Neuronal stem cell (in vitro differentiated cells): ENCODE data around the gene SMPD1.
A peak's percentile ranks its signal among the peaks of the same experiment; 100 is the strongest.

Experiments used
- DNase-seq: peaks from one replicate; pipeline ENCODE4 v3.0.0-alpha.2; 2013; ENCODE audit warnings: low spot score
- H2AFZ ChIP-seq: one replicate; pipeline ENCODE4 v1.6.1; 2013; ENCODE audit warnings: mild to moderate bottlenecking, low read length, inconsistent platforms
- H2AK5ac ChIP-seq: 2 replicates; pipeline ENCODE4 v1.6.1; 2013; ENCODE audit warnings: low read depth, mild to moderate bottlenecking, inconsistent platforms, low read length, moderate library complexity, mixed read lengths
- H2BK120ac ChIP-seq: 2 replicates; pipeline ENCODE4 v1.6.1; 2013; ENCODE audit warnings: low read depth, mild to moderate bottlenecking, inconsistent platforms, low read length, moderate library complexity, mixed read lengths
- H2BK12ac ChIP-seq: one replicate; pipeline ENCODE4 v1.6.1; 2013; ENCODE audit warnings: low read length, inconsistent platforms
- H2BK15ac ChIP-seq: 2 replicates; pipeline ENCODE4 v1.6.1; 2013; ENCODE audit warnings: mild to moderate bottlenecking, low read length, inconsistent platforms, mixed read lengths
- H2BK5ac ChIP-seq: one replicate; pipeline ENCODE4 v1.6.1; 2013; ENCODE audit warnings: inconsistent platforms, mild to moderate bottlenecking, low read length, moderate library complexity
- H3K14ac ChIP-seq: one replicate; pipeline ENCODE4 v1.6.1; 2013; ENCODE audit warnings: low read length, inconsistent platforms
- H3K18ac ChIP-seq: 2 replicates; pipeline ENCODE4 v1.6.1; 2013; ENCODE audit warnings: low read length, inconsistent platforms
- H3K23ac ChIP-seq: 2 replicates; pipeline ENCODE4 v1.6.1; 2013; ENCODE audit warnings: low read depth, mild to moderate bottlenecking, mixed read lengths, low read length, inconsistent platforms; ENCODE audit not compliant: poor library complexity
- H3K27ac ChIP-seq: replicated peaks from 3 replicates; pipeline ENCODE4 v1.5.1; 2013; ENCODE audit warnings: low read length, inconsistent platforms
- H3K27me3 ChIP-seq, 3 experiments: 2 replicates each; pipeline ENCODE4 v1.6.1; 2013; ENCODE audit warnings: low read length in 3 of 3, mild to moderate bottlenecking in 2 of 3, inconsistent platforms in 1 of 3, low read depth in 1 of 3, mixed read lengths in 1 of 3, moderate library complexity in 1 of 3; ENCODE audit not compliant: control insufficient read depth in 3 of 3, insufficient read depth in 3 of 3
- H3K36me3 ChIP-seq, 2 donors: replicated peaks in 1 of 2; 2 replicates each; pipeline ENCODE4 v1.6.1; 2013; ENCODE audit warnings: low read length in 2 of 2; ENCODE audit not compliant: control insufficient read depth in 2 of 2, insufficient read depth in 2 of 2
- H3K4ac ChIP-seq: 2 replicates; pipeline ENCODE4 v1.6.1; 2013; ENCODE audit warnings: inconsistent platforms, mild to moderate bottlenecking, low read length, moderate library complexity
- H3K4me1 ChIP-seq, 2 donors: 1 replicate in 1 of 2; 2 replicates in 1 of 2; pipeline ENCODE4 v1.6.1; 2013; ENCODE audit warnings: low read length in 2 of 2, low read depth in 1 of 2; ENCODE audit not compliant: control insufficient read depth in 2 of 2, insufficient read depth in 1 of 2
- H3K4me2 ChIP-seq: one replicate; pipeline ENCODE4 v1.6.1; 2013; ENCODE audit warnings: mild to moderate bottlenecking, low read length, inconsistent platforms; ENCODE audit not compliant: insufficient read depth, poor library complexity, severe bottlenecking
- H3K4me3 ChIP-seq, 2 donors: 2 replicates each; pipeline ENCODE4 v1.5.1; 2013; ENCODE audit warnings: low read length in 2 of 2, mild to moderate bottlenecking in 2 of 2, inconsistent platforms in 1 of 2, moderate library complexity in 1 of 2
- H3K79me1 ChIP-seq: one replicate; pipeline ENCODE4 v1.6.1; 2013; ENCODE audit warnings: low read depth, mild to moderate bottlenecking, inconsistent platforms, low read length, moderate library complexity
- H3K9ac ChIP-seq: one replicate; pipeline ENCODE4 v1.6.1; 2013; ENCODE audit warnings: mild to moderate bottlenecking, low read depth, low read length, inconsistent platforms; ENCODE audit not compliant: poor library complexity
- H3K9me3 ChIP-seq, 2 donors: replicated peaks in 1 of 2; 2 replicates each; pipeline versions ENCODE3 to v1.6.1; 2013; ENCODE audit warnings: low read length in 2 of 2, mild to moderate bottlenecking in 2 of 2, inconsistent platforms in 1 of 2, low read depth in 1 of 2, mixed read lengths in 1 of 2, moderate library complexity in 1 of 2; ENCODE audit not compliant: control insufficient read depth in 2 of 2, insufficient read depth in 1 of 2
- H4K8ac ChIP-seq: one replicate; pipeline ENCODE4 v1.6.1; 2013; ENCODE audit warnings: low read depth, mild to moderate bottlenecking, inconsistent platforms, low read length, moderate library complexity
- H4K91ac ChIP-seq: one replicate; pipeline ENCODE4 v1.6.1; 2013; ENCODE audit warnings: low read length, low read depth, mild to moderate bottlenecking, inconsistent platforms; ENCODE audit not compliant: poor library complexity
- WGBS, 2 donors: extraction: QIAGEN DNeasy Blood & Tissue Kit; methylation state at CpG; one replicate each; pipeline ENCODE4 v1.1.7; 2013; ENCODE audit warnings: missing lambda C conversion rate in 2 of 2, mixed read lengths in 1 of 2; ENCODE audit not compliant: insufficient read length in 2 of 2, insufficient replicate concordance in 1 of 2; ENCODE audit errors: extremely low coverage in 2 of 2; 5-methylcytosine and 5-hydroxymethylcytosine counted together

SMPD1 gene

GRCh38 chr11:6420677-6421076, 30.4 kb downstream of the SMPD1 start:
- Histone ChIP-seq H3K18ac (no peak overlapping the region), H4K91ac (no peak overlapping the region), H4K8ac (no peak overlapping the region), H3K23ac (no peak overlapping the region), H2AFZ (no peak overlapping the region), H3K79me1 (peaks cover 6% of the 10 kb centered on the region), H3K14ac (no peak overlapping the region), H3K27ac (no peak overlapping the region), H3K27me3 (peaks cover 0 to 4% (median 2%) of the 10 kb centered on the region in 3 experiments), H2AK5ac (no peak overlapping the region), H3K4me1 (peaks cover 3 to 7% of the 10 kb centered on the region in 2 donors), H2BK5ac (no peak overlapping the region), H3K9ac (no peak overlapping the region), H3K4ac (no peak overlapping the region), H3K36me3 (no peaks in the 10 kb centered on the region), H3K4me3 (no peak overlapping the region), H2BK15ac (no peak overlapping the region), H2BK120ac (no peak overlapping the region), H2BK12ac (no peak overlapping the region), H3K9me3 (no peaks in the 10 kb centered on the region), H3K4me2 (no peak overlapping the region)
- DNase-seq: no peak
- WGBS, 2 donors: no CpG with 5 or more reads among the region's 3 CpGs

GRCh38 chr11:6427516-6427915, 37.2 kb downstream of the SMPD1 start:
- H3K23ac ChIP-seq: no peak overlapping the region
- H3K9ac ChIP-seq: no peak overlapping the region
- no peak overlapping the region for H3K4me3 ChIP-seq
- H2BK5ac ChIP-seq: no peak overlapping the region
- no peak overlapping the region for H2AFZ ChIP-seq
- DNase-seq: no peak
- H4K8ac ChIP-seq: no peak overlapping the region
- no peaks in the 10 kb centered on the region for H3K9me3 ChIP-seq
- no peaks in the 10 kb centered on the region for H3K79me1 ChIP-seq
- H3K27ac ChIP-seq: peak overlapping the region; percentile 50
- H2BK15ac ChIP-seq: no peak overlapping the region
- no peak overlapping the region for H2AK5ac ChIP-seq
- peaks cover 0 to 7% of the 10 kb centered on the region in 2 donors for H3K4me1 ChIP-seq
- no peak overlapping the region for H3K4ac ChIP-seq
- no peak overlapping the region for H2BK12ac ChIP-seq
- peaks cover 0 to 17% (median 0%) of the 10 kb centered on the region in 3 experiments for H3K27me3 ChIP-seq
- H3K18ac ChIP-seq: no peak overlapping the region
- no peak overlapping the region for H3K14ac ChIP-seq
- H2BK120ac ChIP-seq: no peak overlapping the region
- no peak overlapping the region for H3K4me2 ChIP-seq
- H4K91ac ChIP-seq: no peak overlapping the region
- no peaks in the 10 kb centered on the region for H3K36me3 ChIP-seq

- Histone ChIP-seq H3K27me3 (peaks cover 0 to 15% (median 0%) of the 10 kb centered on the region in 3 experiments), H3K4me1 (peaks cover 0 to 4% of the 10 kb centered on the region in 2 donors), H3K4me3 (no peak overlapping the region), H3K18ac (no peak overlapping the region), H2BK5ac (no peak overlapping the region), H3K4ac (no peak overlapping the region), H2BK15ac (no peak overlapping the region), H2BK12ac (no peak overlapping the region), H3K23ac (no peak overlapping the region), H2AK5ac (no peak overlapping the region), H3K36me3 (no peaks in the 10 kb centered on the region), H3K27ac (no peak overlapping the region), H2AFZ (no peak overlapping the region), H4K8ac (no peak overlapping the region), H4K91ac (no peak overlapping the region), H3K9ac (no peak overlapping the region), H3K14ac (no peak overlapping the region), H3K4me2 (no peak overlapping the region), H3K9me3 (no peaks in the 10 kb centered on the region), H3K79me1 (no peaks in the 10 kb centered on the region), H2BK120ac (peak overlapping the region; percentile 43)
- no peak for DNase-seq
- no CpG with 5 or more reads among the region's 3 CpGs for WGBS, 2 donors
These were observed 41.6 kb downstream of the SMPD1 start for GRCh38 chr11:6431861-6432260.

GRCh38 chr11:6433998-6434660, 43.9 kb downstream of the SMPD1 start:
- WGBS, 2 donors: no CpG with 5 or more reads among the region's 5 CpGs
- no peaks in the 10 kb centered on the region for H3K36me3 ChIP-seq
- H3K23ac ChIP-seq: no peak overlapping the region
- H3K14ac ChIP-seq: no peak overlapping the region
- H3K4me1 ChIP-seq: peaks cover 2% of the 10 kb centered on the region in 2 donors
- H2AK5ac ChIP-seq: no peak overlapping the region
- no peak overlapping the region for H3K9ac ChIP-seq
- peaks cover 0 to 11% (median 0%) of the 10 kb centered on the region in 3 experiments for H3K27me3 ChIP-seq
- no peak overlapping the region for H3K4ac ChIP-seq
- no peak overlapping the region for H2BK15ac ChIP-seq
- no peaks in the 10 kb centered on the region for H3K79me1 ChIP-seq
- H2BK12ac ChIP-seq: no peak overlapping the region
- no peak for DNase-seq
- H2BK5ac ChIP-seq: no peak overlapping the region
- H3K4me3 ChIP-seq: no peak overlapping the region
- H3K18ac ChIP-seq: no peak overlapping the region
- no peaks in the 10 kb centered on the region for H3K9me3 ChIP-seq
- H3K4me2 ChIP-seq: no peak overlapping the region
- no peak overlapping the region for H4K91ac ChIP-seq
- no peak overlapping the region for H3K27ac ChIP-seq
- no peak overlapping the region for H2BK120ac ChIP-seq
- no peak overlapping the region for H2AFZ ChIP-seq
- H4K8ac ChIP-seq: no peak overlapping the region
